NCI-H2227 (cell line): ENCODE results near the gene PRKCSH.
"Not testable (repeated sequence)": the region's sequence is repeated elsewhere in the genome, so short reads cannot be mapped to it uniquely, and the experiment has no call there.

Source experiments
- DNase-seq: peaks from one replicate; lab custom pipeline; 2025; ENCODE audit not compliant: unreplicated experiment; lab: John Stamatoyannopoulos, UW

PRKCSH gene

GRCh38 chr19:11468266-11468845 lies 32.9 kb downstream of the PRKCSH start:
- DNase-seq = not testable (repeated sequence)

- no peak for DNase-seq
These were observed 38.3 kb downstream of the PRKCSH start for GRCh38 chr19:11473725-11474124.

GRCh38 chr19:11475343-11475742 lies 39.9 kb downstream of the PRKCSH start:
- not testable (repeated sequence) for DNase-seq

- DNase-seq = no peak
These were observed 40.4 kb downstream of the PRKCSH start for GRCh38 chr19:11475861-11476260.

GRCh38 chr19:11478167-11479089 lies 43.0 kb downstream of the PRKCSH start:
- no peak for DNase-seq

GRCh38 chr19:11479090-11479897 lies 43.9 kb downstream of the PRKCSH start:
- peak; percentile 90 for DNase-seq

GRCh38 chr19:11479898-11480714 lies 44.7 kb downstream of the PRKCSH start:
- peak; percentile 73 for DNase-seq

- peak; percentile 83 for DNase-seq
These were observed 45.5 kb downstream of the PRKCSH start, which contains the start of gene ELAVL3 for GRCh38 chr19:11480715-11481533. Gene ELAVL3, minus strand, starts transcription at chr19:11481046. Its CDS starts 438 bp downstream, at chr19:11480608.

- peak; percentile 94 for DNase-seq
These were observed 46.3 kb downstream of the PRKCSH start for GRCh38 chr19:11481534-11482383.

GRCh38 chr19:11482384-11483050 lies 47.1 kb downstream of the PRKCSH start:
- DNase-seq = peak; percentile 91

GRCh38 chr19:11483366-11484111 lies 48.1 kb downstream of the PRKCSH start:
- DNase-seq = no peak

GRCh38 chr19:11485245-11485837 lies 49.9 kb downstream of the PRKCSH start:
- no peak for DNase-seq

- no peak for DNase-seq
These were observed 51.4 kb downstream of the PRKCSH start for GRCh38 chr19:11486661-11487503.

GRCh38 chr19:11489378-11489777 lies 53.9 kb downstream of the PRKCSH start:
- DNase-seq = no peak

GRCh38 chr19:11494634-11495285 lies 59.3 kb downstream of the PRKCSH start:
- no peak for DNase-seq

GRCh38 chr19:11495481-11495880 lies 60.0 kb downstream of the PRKCSH start:
- no peak for DNase-seq
